Heart left ventricle (tissue), 16 donors: ENCODE data around the gene INPP5D. TPM values are rescaled to one million over a fixed set of nuclear protein-coding genes. Genes with fewer than 3 reads are reported as not detected.

Experiments used
- ATAC-seq, 4 donors: fragments of 200-7000 bp; cut with Tn5 transposase; one replicate each; pipeline ENCODE4 v1.9.1; 2020 to 2022; ENCODE audit warnings: moderate library complexity in 4 of 4, mild to moderate bottlenecking in 3 of 4, moderate number of reproducible peaks in 1 of 4
- DNase-seq, 5 donors: peaks; one replicate each; pipeline ENCODE4 v3.0.0-alpha.2; 2020
- H3K27ac ChIP-seq, 12 donors: fragments of 200-600 bp; sonication (generic) in 4 of 12; one replicate each; pipeline versions ENCODE4 v1.5.0 to v1.8.0; 2016 to 2022; ENCODE audit warnings: mild to moderate bottlenecking in 2 of 12
- H3K27me3 ChIP-seq, 9 donors: fragments of 200-600 bp; sonication (generic) in 2 of 9; one replicate each; pipeline versions ENCODE4 v1.5.1 to v1.8.0; 2016 to 2022; ENCODE audit warnings: mild to moderate bottlenecking in 3 of 9
- H3K36me3 ChIP-seq, 9 donors: fragments of 200-600 bp; sonication (generic) in 2 of 9; one replicate each; pipeline versions ENCODE4 v1.5.0 to v1.8.0; 2018 to 2022; ENCODE audit warnings: mild to moderate bottlenecking in 2 of 9
- H3K4me1 ChIP-seq, 12 donors: fragments of 200-600 bp; sonication (generic) in 4 of 12; one replicate each; pipeline versions ENCODE4 v1.5.0 to v1.8.0; 2016 to 2022; ENCODE audit warnings: mild to moderate bottlenecking in 3 of 12
- H3K4me3 ChIP-seq, 12 donors: fragments of 200-600 bp; sonication (generic) in 4 of 12; one replicate each; pipeline versions ENCODE4 v1.5.0 to v1.8.0; 2017 to 2022; ENCODE audit warnings: mild to moderate bottlenecking in 9 of 12, moderate library complexity in 4 of 12
- H3K9me3 ChIP-seq, 12 donors: fragments of 200-600 bp; sonication (generic) in 4 of 12; one replicate each; pipeline versions ENCODE4 v1.5.0 to v1.8.0; 2016 to 2022; ENCODE audit warnings: mild to moderate bottlenecking in 1 of 12
- CTCF ChIP-seq, 12 donors: fragments of 200-600 bp; sonication (generic) in 4 of 12; IDR thresholded peaks; one replicate each; pipeline versions ENCODE4 v1.5.0 to v1.8.0; 2018 to 2022; ENCODE audit warnings: antibody characterized with exemption in 12 of 12, mild to moderate bottlenecking in 5 of 12
- POLR2A ChIP-seq, 2 donors: fragments of 450-650 bp; IDR thresholded peaks; one replicate each; pipeline ENCODE4 v1.6.1; 2017; ENCODE audit warnings: antibody characterized with exemption in 2 of 2, mild to moderate bottlenecking in 2 of 2, moderate library complexity in 2 of 2
- WGBS, 4 donors: extraction: QIAGEN DNeasy Blood & Tissue Kit in 2 of 4; methylation state at CpG; one replicate each; pipeline versions ENCODE4 v1.1.5 to v1.1.7; 2013 to 2018; 5-methylcytosine and 5-hydroxymethylcytosine counted together
- intact Hi-C, 10 donors: fragments of 100-400 bp; cut with DNase I; formaldehyde crosslinking; loops; one replicate each; pipeline versions ENCODE4 v1.11.1 to v1.14.2; 2022
- polyA plus RNA-seq, 2 donors: library from polyadenylated mRNA; stranded (reverse); fragments of 200-250 nt; gene quantifications; one replicate each; pipeline ENCODE4 v1.2.3, GENCODE V29; 2013
- total RNA-seq, 9 donors: library from RNA; depleted of rRNA in 2 of 9; stranded (reverse); fragments of >200 nt in 2 of 9; fragmentation: NEBNext Ultra II Directional in 3 of 9; extraction: Animal tissue kit (Norgen Biotek cat#: 25700) in 3 of 9; gene quantifications; one replicate each; pipeline versions ENCODE4 v1.1.0 to v1.2.4, GENCODE V29; 2016 to 2023
- donor health status: ischemic (EF 13 %, LVEDD 7.1; RV severe dilation, severe dysfunction).
- donor health status: healthy with polysubstance abuse.
- donor health status: DM: no; HTN: yes; CAD: no.
- donor health status: DM: no; HTN: no; CAD: no.
- donor health status: ischemic (EF 25% LVEDD 6.9; RV normal size, moderate dysfunction).
- donor health status: ischemic (EF 25% LVEDD 5.7; RV mildly dilated, moderate dysfunction).
- donor health status: healthy.
- donor health status: DM: yes; HTN: yes; CAD: no.
- donor health status: ischemic (EF 35%, LVEDD 5.7; RV mildly dilated, moderate dysfunction).
- donor health status: nonischemic (EF 11% LVEDD 7.7; RV severe dilation, severe dysfunction).
- donor health status: DM: yes; HTN: yes; CAD: no.
- donor health status: PGD.
- donor health status: ischemic (EF 29% LVEDD 5.4; RV normal size, mild dysfunction).
- donor health status: nonischemic (EF 23%, LVEDD 6.1; RV moderate dilation, normal function).

INPP5D gene
- total and polyA plus RNA-seq, 11 donors: 2.8 to 29.1 (median 4.9) TPM

GRCh38 chr2:233039846-233040530 is 20.2 kb upstream of the INPP5D start:
- Histone ChIP-seq H3K36me3 (no peaks in the 10 kb centered on the region), H3K27me3 (no peaks in the 10 kb centered on the region), H3K4me1 (no peaks in the 10 kb centered on the region), H3K9me3 (no peaks in the 10 kb centered on the region), H3K27ac (no peak overlapping the region), H3K4me3 (no peak overlapping the region)
- ATAC-seq (no peak), DNase-seq (no peak)
- TF ChIP-seq POLR2A (IDR thresholded peaks at IDR 0.05): no peak
- TF ChIP-seq CTCF (IDR thresholded peaks at IDR 0.05): no peak
- WGBS, 4 donors: 87 to 93% (median 90%) methylated on average over 6 to 10 of the region's 10 CpGs
- intact Hi-C loops: loop anchor here in 1 of 10 donors (10.0 kb wide), 1 partner anchor 185 kb away; no protein-coding TSS in a partner anchor

GRCh38 chr2:233040571-233040970 is 19.6 kb upstream of the INPP5D start:
- Histone ChIP-seq H3K27ac (no peak overlapping the region), H3K4me3 (no peak overlapping the region), H3K4me1 (no peaks in the 10 kb centered on the region), H3K9me3 (no peaks in the 10 kb centered on the region), H3K27me3 (no peaks in the 10 kb centered on the region), H3K36me3 (no peaks in the 10 kb centered on the region)
- TF ChIP-seq CTCF (IDR thresholded peaks at IDR 0.05): no peak
- no peak for TF ChIP-seq POLR2A (IDR thresholded peaks at IDR 0.05)
- WGBS, 4 donors: 83 to 88% (median 84%) methylated on average over 4 of the region's 4 CpGs
- ATAC-seq (no peak), DNase-seq (no peak)
- intact Hi-C loops: no loop called here

- Histone ChIP-seq H3K36me3 (no peaks in the 10 kb centered on the region), H3K4me1 (no peaks in the 10 kb centered on the region), H3K9me3 (no peaks in the 10 kb centered on the region), H3K27ac (no peak overlapping the region), H3K27me3 (no peaks in the 10 kb centered on the region), H3K4me3 (no peak overlapping the region)
- intact Hi-C loops: no loop called here
- TF ChIP-seq CTCF (IDR thresholded peaks at IDR 0.05) (peak in 4 of 12 donors; percentile 12 to 31 (median 22)), POLR2A (IDR thresholded peaks at IDR 0.05) (no peak)
- no peak for DNase-seq
- peak in 2 of 4 donors; percentile 40 to 87 for ATAC-seq
- WGBS, 4 donors: 69 to 77% (median 74%) methylated on average over 10 of the region's 10 CpGs
Measured at GRCh38 chr2:233041722-233042323, 18.3 kb upstream of the INPP5D start.

- 79 to 90% (median 82%) methylated on average over 9 of the region's 9 CpGs for WGBS, 4 donors
- intact Hi-C loops: no loop called here
- no peaks in the 10 kb centered on the region for H3K9me3 ChIP-seq
Measured at GRCh38 chr2:233042549-233042948, 17.6 kb upstream of the INPP5D start.

More at GRCh38 chr2:233042549-233042948, 17.6 kb upstream of the INPP5D start:
- no peak for ATAC-seq
- no peak overlapping the region for H3K4me3 ChIP-seq
- H3K27ac ChIP-seq: no peak overlapping the region
- no peaks in the 10 kb centered on the region for H3K36me3 ChIP-seq
- H3K27me3 ChIP-seq: no peaks in the 10 kb centered on the region
- DNase-seq: no peak
- no peaks in the 10 kb centered on the region for H3K4me1 ChIP-seq
- TF ChIP-seq POLR2A (IDR thresholded peaks at IDR 0.05) (no peak), CTCF (IDR thresholded peaks at IDR 0.05) (no peak)
